GM08714 (cell line): ENCODE data around the gene FAM135A.

Source experiments
- H3K4me3 ChIP-seq: fragments of 200-500 bp; sonication (Bioruptor generic); 2 replicates; pipeline ENCODE4 v1.5.1; 2014; ENCODE audit warnings: mild to moderate bottlenecking, low read length, inconsistent platforms
- ZNF274 ChIP-seq: IDR thresholded peaks from 2 replicates; pipeline ENCODE4 v1.6.1; 2012; ENCODE audit warnings: mild to moderate bottlenecking, low read depth, low read length

Gene FAM135A

GRCh38 chr6:70385901-70386300 is 27.4 kb upstream of the FAM135A start:
- no peak overlapping the region for H3K4me3 ChIP-seq
- no peak for TF ChIP-seq ZNF274

DNA sequence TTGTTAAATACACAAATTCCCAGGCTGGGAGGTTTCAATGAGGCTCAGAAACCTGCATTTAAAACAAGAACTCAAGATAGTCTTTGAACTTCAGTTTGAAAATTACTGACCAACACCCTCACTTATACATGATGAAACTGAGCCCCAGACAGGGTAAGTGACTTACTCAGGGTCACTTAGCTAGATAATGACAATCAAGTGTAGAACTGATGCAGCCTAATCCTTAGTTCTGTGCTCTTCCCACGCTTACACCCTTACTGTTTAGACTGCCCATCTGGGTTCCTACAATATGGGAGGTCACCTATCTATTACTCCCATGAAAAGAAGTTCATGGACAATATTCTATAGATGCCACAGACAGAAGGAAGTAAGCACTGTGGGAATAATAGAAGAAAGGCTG is 24.5 kb upstream of the FAM135A start:
- no peak for TF ChIP-seq ZNF274
- H3K4me3 ChIP-seq: no peak overlapping the region

GRCh38 chr6:70389261-70389660 is 24.0 kb upstream of the FAM135A start:
- TF ChIP-seq ZNF274: no peak
- no peak overlapping the region for H3K4me3 ChIP-seq

DNA sequence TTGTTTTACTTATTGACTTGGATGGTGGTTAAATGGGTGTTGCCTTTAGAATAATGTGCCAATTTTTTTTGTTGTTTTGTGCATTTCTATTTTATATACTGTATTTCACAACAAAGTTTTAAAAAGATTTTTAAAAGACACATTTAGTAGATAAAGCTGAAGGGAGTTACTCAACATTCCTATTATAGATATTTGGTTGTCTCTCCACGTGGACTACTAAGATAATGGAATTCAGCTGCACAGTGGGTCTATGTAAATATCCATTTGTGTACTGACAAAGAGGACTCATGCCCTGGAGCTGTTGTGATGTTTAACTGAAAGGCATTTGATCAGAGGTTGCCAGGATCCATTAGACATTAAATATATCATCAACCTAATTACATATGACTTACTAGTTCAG is 23.2 kb upstream of the FAM135A start:
- H3K4me3 ChIP-seq: no peak overlapping the region
- TF ChIP-seq ZNF274: no peak

GRCh38 chr6:70391492-70391891 is 21.8 kb upstream of the FAM135A start:
- H3K4me3 ChIP-seq: no peak overlapping the region
- no peak for TF ChIP-seq ZNF274

DNA sequence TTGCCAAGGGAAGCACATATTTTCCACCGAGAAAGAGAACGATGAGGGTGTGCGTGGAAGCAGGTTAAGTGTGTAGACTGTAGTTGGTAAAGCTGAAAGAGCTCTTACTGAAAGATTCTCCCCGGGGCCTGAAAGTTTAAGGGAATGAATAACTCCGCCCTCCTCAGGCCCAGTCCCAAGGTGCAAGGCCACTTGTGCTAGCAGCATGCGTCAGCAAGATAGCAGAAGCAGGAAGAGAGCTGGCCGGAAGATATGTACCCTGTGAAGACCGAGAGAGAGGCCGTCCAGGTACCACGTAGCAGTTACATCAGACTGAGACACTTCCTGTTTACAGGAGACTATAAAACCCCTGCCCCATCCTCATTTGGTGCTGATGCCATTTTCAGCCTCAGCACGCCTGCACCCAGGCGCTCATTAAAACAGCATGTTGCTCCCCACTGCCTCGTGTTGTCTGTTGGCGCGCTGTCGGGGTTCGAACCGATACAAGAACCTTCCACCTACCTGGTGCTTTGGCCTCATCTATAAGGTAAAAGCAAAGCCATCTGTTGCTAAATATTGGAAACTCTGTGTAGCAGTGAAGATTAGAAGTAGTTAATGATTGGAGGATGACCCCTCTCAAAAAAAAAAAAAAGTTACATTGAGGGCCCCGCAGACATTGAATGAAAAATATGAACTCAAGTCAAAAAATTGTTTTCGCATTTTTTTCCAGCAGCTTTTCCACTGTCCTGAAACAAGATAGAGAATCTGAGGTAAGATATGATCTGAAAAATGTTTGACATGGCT is 18.6 kb upstream of the FAM135A start:
- no peak overlapping the region for H3K4me3 ChIP-seq
- TF ChIP-seq ZNF274: no peak

DNA sequence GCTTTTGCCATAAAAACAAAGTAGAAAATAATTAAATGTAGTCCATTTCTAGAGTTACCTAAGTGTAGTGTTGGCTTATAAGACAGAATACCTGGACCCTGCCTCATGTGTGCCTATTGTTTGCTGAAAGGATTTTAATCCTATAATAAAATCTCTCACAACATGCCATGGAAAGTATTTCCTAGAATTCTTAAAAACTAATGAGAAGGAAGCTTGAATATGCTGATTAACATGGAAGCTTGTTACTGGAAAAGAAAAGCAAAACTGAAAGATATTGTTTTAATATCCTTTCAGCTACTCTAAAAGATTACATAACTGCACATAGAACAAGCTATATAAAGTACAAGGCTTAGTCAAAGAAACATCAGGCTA is 18.0 kb upstream of the FAM135A start:
- H3K4me3 ChIP-seq: no peak overlapping the region
- no peak for TF ChIP-seq ZNF274

DNA sequence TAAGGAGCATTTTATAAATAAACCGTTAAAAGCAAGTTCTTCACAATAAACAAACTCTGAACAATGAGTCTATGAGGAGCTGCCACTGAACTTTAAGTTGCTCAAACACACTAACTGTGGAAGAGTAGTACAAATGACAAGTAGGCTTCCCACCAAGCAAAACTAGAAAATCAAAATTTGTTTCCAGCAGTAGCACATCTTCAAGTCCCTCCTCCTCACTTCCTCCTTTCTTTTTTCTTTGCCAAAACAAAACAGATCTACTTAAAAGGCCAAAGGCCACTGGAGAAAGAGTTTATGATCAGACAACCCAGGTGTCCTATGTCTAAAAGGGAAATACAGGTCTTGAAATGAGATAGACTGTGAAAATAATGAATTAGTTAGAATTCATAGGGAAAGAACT is 17.1 kb upstream of the FAM135A start:
- TF ChIP-seq ZNF274: no peak
- H3K4me3 ChIP-seq: no peak overlapping the region

DNA sequence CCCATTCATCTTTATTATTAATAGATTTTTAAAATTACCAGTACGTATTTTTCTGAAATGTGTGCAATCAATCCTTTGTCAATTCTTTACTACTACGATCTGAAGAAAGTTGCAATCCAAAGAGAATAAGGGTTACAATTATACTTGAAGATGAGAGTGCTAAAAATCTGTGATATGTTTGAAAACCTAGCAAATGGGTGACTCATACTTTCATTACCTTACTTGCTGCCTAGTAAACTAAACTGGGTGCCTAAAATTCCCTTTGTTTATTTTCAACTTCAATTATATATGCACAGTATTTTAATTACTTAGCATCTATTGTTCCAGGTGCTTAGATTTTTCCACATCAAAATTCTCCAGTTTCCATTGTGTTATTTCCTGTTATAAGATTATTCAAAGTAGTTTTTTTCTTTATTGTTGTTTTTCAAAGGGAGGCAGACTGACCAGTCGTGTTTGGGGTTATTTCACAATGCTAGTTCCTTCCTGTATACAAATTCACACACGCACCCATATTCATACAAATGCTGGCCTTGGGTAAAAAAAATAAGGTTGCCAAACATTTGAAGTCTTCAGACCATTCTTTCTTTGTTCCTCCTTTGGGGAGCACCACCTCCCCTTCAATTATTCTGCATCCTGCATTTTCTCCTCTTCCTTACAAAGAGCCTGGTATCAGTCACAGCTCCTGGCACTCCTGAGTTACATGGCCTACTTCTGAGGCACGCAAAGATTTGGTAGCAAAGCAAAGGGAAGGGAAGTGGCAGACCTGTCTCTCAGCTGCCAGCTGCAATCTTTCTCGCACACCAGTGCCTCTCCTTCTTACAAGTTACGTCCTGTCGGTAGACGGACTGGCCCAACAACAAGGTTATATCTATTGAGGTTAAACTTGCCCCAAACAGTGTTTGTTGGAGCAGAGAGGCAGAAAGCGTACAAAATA is 16.2 kb upstream of the FAM135A start:
- no peak for TF ChIP-seq ZNF274

GRCh38 chr6:70398783-70399728 is 14.3 kb upstream of the FAM135A start:
- no peak overlapping the region for H3K4me3 ChIP-seq

More for the DNA sequence above, 16.2 kb upstream of the FAM135A start:
- no peak overlapping the region for H3K4me3 ChIP-seq

GRCh38 chr6:70404658-70405057 is 8.7 kb upstream of the FAM135A start:
- no peak for TF ChIP-seq ZNF274
- no peak overlapping the region for H3K4me3 ChIP-seq

More at GRCh38 chr6:70398783-70399728, 14.3 kb upstream of the FAM135A start:
- TF ChIP-seq ZNF274: no peak

DNA sequence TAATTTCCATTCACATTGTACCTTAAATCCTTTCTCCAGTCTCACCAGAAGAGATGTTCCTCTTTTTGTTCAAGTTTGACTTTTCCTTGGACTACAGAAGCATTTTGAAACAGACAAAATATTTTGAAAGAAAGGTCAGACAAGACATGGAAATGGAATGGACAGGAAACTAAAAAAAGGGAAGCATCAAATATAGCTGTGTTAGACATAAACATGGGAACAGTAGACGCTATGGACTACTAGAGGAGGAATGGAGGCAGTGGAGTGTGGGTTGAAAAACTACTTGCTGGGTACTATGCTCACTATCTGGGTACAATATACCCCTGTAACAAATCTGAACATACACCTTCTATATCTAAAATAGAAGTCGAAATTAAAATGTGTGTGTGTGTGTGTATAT is 4.1 kb upstream of the FAM135A start:
- TF ChIP-seq ZNF274: no peak
- no peak overlapping the region for H3K4me3 ChIP-seq

DNA sequence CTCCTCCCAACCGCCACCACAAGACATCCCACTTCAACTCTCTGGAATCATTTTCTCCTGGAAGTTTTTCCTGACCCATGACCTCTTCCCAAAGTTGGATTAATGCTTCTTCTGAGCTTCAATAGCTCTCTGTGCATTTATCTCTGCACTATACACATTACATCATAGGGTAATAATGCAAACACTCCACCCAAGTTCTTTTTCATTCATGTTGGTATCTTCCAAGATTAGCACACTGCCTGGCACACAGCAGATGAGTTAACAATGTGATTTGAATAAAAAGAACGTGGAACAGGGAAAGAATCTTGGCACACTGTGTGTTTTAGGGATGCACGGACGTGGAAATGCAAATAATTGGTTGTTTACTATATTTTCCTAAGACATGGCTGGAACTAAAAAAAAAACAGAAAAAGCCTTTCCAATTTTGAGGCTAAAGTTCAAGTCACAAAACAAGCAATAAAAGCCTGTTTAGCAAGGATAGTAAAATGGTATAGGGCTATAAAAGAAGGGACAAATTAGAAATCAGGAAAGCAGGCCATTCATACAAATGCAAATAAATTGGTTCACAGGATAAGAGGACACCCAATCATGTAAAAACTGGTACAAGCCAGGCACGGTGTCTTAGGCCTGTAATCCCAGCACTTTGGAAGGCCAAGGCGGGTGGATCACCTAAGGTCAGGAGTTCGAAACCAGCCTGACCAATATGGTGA is 1.6 kb upstream of the FAM135A start:
- no peak overlapping the region for H3K4me3 ChIP-seq

More for the DNA sequence above, 1.6 kb upstream of the FAM135A start:
- TF ChIP-seq ZNF274: no peak
